Measurements from ENCODE around the gene C6orf136. TPM values are rescaled to one million over a fixed set of nuclear protein-coding genes. Genes with fewer than 3 reads are reported as not detected.

The C6orf136 gene
- total RNA-seq, 2 donors from 2014 or later: 17.9 to 24.3 TPM

DNA sequence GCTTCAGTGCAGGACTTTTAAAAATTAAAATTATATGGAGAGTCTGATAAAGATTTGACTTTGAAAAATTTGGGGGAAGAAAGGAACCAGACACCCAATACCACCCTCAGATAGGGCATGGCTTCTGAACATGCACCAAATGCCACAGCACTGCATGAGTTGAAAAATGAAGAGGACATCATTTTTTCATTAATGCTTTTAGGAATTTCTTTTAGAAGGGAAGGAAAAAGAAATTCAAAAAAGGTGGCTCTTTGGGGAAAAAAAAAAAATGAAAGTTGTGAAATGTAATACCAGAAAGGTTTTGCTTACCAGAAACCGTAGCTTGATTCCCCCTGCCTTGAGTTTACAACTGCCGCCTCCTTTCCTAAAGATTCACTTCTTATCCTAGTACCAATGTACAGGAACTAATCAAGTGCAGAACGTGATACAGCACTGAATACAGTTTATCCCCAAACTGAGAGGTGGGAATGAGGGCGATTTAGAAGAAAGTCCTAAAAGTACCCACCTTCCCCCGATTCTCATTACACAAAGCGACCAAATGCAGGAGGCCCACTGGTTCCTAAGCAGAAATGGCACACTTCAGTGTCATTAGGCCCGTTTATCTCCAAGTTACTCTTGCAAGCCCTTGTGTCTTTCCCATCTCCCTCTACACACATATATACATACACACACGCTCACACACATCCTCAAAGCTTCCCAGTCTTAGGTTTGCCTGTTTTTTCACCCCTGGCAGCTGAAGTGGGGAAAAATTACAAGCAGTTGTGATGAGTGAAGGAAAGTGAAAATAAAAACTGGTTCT lies 32.7 kb upstream of the C6orf136 start:
- Histone ChIP-seq H3K9ac (ENCODE audit: extremely low read depth, low read length, poor library complexity, severe bottlenecking) (peak overlapping the region; percentile 100), H3K27me3 (ENCODE audit: control insufficient read depth, insufficient read depth, low read length, poor library complexity, severe bottlenecking) (no peaks in the 10 kb centered on the region), H3K9me3 (ENCODE audit: control insufficient read depth, low read length) (no peaks in the 10 kb centered on the region), H3K4me3 (ENCODE audit: low read length) (peak overlapping the region; percentile 92), H3K27ac (ENCODE audit: low read depth, low read length) (peak overlapping the region; percentile 60), H3K36me3 (ENCODE audit: control insufficient read depth, insufficient read depth, low read length) (peaks cover 58% of the 10 kb centered on the region), H3K4me1 (ENCODE audit: control insufficient read depth, insufficient read depth, low read length) (peaks cover 2% of the 10 kb centered on the region)
- TF ChIP-seq, protein P1, sequence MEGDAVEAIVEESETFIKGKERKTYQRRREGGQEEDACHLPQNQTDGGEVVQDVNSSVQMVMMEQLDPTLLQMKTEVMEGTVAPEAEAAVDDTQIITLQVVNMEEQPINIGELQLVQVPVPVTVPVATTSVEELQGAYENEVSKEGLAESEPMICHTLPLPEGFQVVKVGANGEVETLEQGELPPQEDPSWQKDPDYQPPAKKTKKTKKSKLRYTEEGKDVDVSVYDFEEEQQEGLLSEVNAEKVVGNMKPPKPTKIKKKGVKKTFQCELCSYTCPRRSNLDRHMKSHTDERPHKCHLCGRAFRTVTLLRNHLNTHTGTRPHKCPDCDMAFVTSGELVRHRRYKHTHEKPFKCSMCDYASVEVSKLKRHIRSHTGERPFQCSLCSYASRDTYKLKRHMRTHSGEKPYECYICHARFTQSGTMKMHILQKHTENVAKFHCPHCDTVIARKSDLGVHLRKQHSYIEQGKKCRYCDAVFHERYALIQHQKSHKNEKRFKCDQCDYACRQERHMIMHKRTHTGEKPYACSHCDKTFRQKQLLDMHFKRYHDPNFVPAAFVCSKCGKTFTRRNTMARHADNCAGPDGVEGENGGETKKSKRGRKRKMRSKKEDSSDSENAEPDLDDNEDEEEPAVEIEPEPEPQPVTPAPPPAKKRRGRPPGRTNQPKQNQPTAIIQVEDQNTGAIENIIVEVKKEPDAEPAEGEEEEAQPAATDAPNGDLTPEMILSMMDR (conservative IDR thresholded peaks at IDR 0.05): no peak
- DNase-seq: no peak
- WGBS, 2 experiments (ENCODE audit: insufficient coverage in 1 of 2, insufficient read length in 1 of 2): 83 to 92% methylated on average over 5 to 8 of the region's 8 CpGs
- peak overlapping the region; percentile 100 for H3K27ac Mint-ChIP-seq
- peaks cover 39% of the 10 kb centered on the region for H3K36me3 Mint-ChIP-seq (ENCODE audit: low read depth)
- H3K9me3 Mint-ChIP-seq: no peaks in the 10 kb centered on the region
- H3K4me3 Mint-ChIP-seq: peak overlapping the region; percentile 99
- peaks cover 23% of the 10 kb centered on the region for H3K4me1 Mint-ChIP-seq
- no peaks in the 10 kb centered on the region for H3K27me3 Mint-ChIP-seq (ENCODE audit: insufficient read depth)

DNA sequence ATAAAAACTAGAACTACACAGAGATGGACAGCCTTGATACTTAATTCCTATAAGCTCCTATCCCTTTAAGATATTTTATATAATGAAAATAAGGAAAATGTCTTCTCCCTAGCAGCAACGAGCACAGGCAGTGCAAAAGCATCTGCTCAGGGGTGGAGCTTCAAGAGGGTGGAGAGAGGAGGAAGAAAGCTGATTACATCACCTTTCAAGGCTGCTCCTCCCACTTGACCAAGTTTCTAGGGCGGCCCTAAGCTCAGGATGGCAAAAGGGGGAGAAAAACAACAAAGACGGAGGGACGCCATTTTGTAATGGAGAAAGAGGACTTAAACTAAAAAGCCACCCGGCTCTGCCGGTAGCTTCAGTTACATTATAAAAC lies 32.1 kb upstream of the C6orf136 start:
- Histone ChIP-seq H3K4me1 (ENCODE audit: control insufficient read depth, insufficient read depth, low read length) (peaks cover 2% of the 10 kb centered on the region), H3K27ac (ENCODE audit: low read depth, low read length) (peak overlapping the region; percentile 99), H3K27me3 (ENCODE audit: control insufficient read depth, insufficient read depth, low read length, poor library complexity, severe bottlenecking) (no peaks in the 10 kb centered on the region), H3K9me3 (ENCODE audit: control insufficient read depth, low read length) (no peaks in the 10 kb centered on the region), H3K4me3 (ENCODE audit: low read length) (peak overlapping the region; percentile 92), H3K36me3 (ENCODE audit: control insufficient read depth, insufficient read depth, low read length) (peaks cover 58% of the 10 kb centered on the region), H3K9ac (ENCODE audit: extremely low read depth, low read length, poor library complexity, severe bottlenecking) (peak overlapping the region; percentile 100)
- H3K27ac Mint-ChIP-seq: peak overlapping the region; percentile 100
- H3K27me3 Mint-ChIP-seq (ENCODE audit: insufficient read depth): no peaks in the 10 kb centered on the region
- DNase-seq: peak; percentile 89
- peaks cover 39% of the 10 kb centered on the region for H3K36me3 Mint-ChIP-seq (ENCODE audit: low read depth)
- TF ChIP-seq, protein P1 (conservative IDR thresholded peaks at IDR 0.05): no peak
- peak overlapping the region; percentile 99 for H3K4me3 Mint-ChIP-seq
- H3K4me1 Mint-ChIP-seq: peaks cover 23% of the 10 kb centered on the region
- WGBS, 2 experiments (ENCODE audit: insufficient coverage in 1 of 2, insufficient read length in 1 of 2): 0 to 3% methylated on average over 1 to 6 of the region's 6 CpGs
- no peaks in the 10 kb centered on the region for H3K9me3 Mint-ChIP-seq

DNA sequence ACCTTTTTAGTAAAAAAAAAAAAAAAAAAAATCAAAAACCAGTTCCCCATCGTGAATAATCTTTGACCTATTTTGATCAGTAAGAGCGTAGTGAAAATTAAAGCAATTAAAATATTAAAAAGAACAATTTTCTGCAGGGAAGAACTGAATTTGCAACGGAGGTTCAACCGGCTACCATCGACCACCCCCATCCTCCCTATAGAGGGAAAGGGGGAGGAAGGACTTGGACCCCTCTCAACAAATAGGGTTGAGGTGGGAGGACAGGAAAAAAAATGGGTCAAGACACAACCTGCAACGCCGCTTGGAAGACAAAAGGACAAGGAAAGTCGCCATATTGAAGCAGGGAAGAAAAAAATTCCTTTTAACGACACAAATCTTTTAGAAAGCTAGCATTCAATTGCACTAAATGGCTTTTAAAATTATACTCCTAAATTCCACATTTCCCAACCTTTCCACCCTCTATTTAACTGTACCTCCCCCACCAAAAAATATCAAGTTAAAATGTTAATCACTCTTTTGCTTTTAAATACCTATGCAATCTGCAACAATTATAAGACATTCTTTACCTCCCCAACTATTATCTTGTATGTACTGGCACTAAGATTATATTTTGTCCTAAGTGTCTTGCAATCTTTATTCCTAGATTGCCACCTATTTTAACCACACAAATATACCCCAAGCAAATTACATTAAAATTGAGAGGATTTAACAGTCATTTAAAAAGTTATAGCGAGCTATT lies 31.5 kb upstream of the C6orf136 start:
- peak overlapping the region; percentile 92 for H3K4me3 ChIP-seq (ENCODE audit: low read length)
- H3K4me3 Mint-ChIP-seq: peak overlapping the region; percentile 99
- DNase-seq: peak; percentile 84
- H3K9me3 Mint-ChIP-seq: no peaks in the 10 kb centered on the region
- peak overlapping the region; percentile 99 for H3K27ac ChIP-seq (ENCODE audit: low read depth, low read length)
- H3K36me3 Mint-ChIP-seq (ENCODE audit: low read depth): peaks cover 34% of the 10 kb centered on the region
- no peaks in the 10 kb centered on the region for H3K9me3 ChIP-seq (ENCODE audit: control insufficient read depth, low read length)
- peak overlapping the region; percentile 100 for H3K27ac Mint-ChIP-seq
- WGBS, 2 experiments (ENCODE audit: insufficient coverage in 1 of 2, insufficient read length in 1 of 2): 0 to 2% methylated on average over 4 to 10 of the region's 10 CpGs
- peaks cover 2% of the 10 kb centered on the region for H3K4me1 ChIP-seq (ENCODE audit: control insufficient read depth, insufficient read depth, low read length)
- H3K9ac ChIP-seq (ENCODE audit: extremely low read depth, low read length, poor library complexity, severe bottlenecking): peak overlapping the region; percentile 100
- TF ChIP-seq, protein P1 (conservative IDR thresholded peaks at IDR 0.05): no peak
- H3K36me3 ChIP-seq (ENCODE audit: control insufficient read depth, insufficient read depth, low read length): peaks cover 53% of the 10 kb centered on the region
- no peaks in the 10 kb centered on the region for H3K27me3 ChIP-seq (ENCODE audit: control insufficient read depth, insufficient read depth, low read length, poor library complexity, severe bottlenecking)
- H3K4me1 Mint-ChIP-seq: peaks cover 23% of the 10 kb centered on the region
- no peaks in the 10 kb centered on the region for H3K27me3 Mint-ChIP-seq (ENCODE audit: insufficient read depth)
